ENCODE results near the gene EPB42. TPM values are rescaled to one million over a fixed set of nuclear protein-coding genes. Genes with fewer than 3 reads are reported as not detected.

The EPB42 gene
- total RNA-seq, 1 donor from 2014 or later, result not detected

- no peak for TF ChIP-seq CTCF (IDR thresholded peaks at IDR 0.05)
- Mint-ChIP-seq H3K27me3 (ENCODE audit: low read depth) (peaks cover 51% of the 10 kb centered on the region), H3K4me3 (ENCODE audit: unreplicated experiment) (no peak overlapping the region), H3K27ac (ENCODE audit: unreplicated experiment) (no peak overlapping the region), H3K4me1 (ENCODE audit: low read depth) (no peaks in the 10 kb centered on the region), H3K9me3 (ENCODE audit: low read depth) (no peaks in the 10 kb centered on the region), H3K36me3 (ENCODE audit: low read depth) (no peaks in the 10 kb centered on the region)
- DNase-seq (ENCODE audit: low spot score), result no peak
Measured at GRCh38 chr15:43241100-43241499, 20.3 kb upstream of the EPB42 start.

GRCh38 chr15:43239732-43240491, 19.1 kb upstream of the EPB42 start:
- H3K9me3 Mint-ChIP-seq (ENCODE audit: low read depth), result no peaks in the 10 kb centered on the region
- no peaks in the 10 kb centered on the region for H3K4me1 Mint-ChIP-seq (ENCODE audit: low read depth)
- H3K27me3 Mint-ChIP-seq (ENCODE audit: low read depth), result peaks cover 60% of the 10 kb centered on the region
- no peak for TF ChIP-seq CTCF (IDR thresholded peaks at IDR 0.05)
- DNase-seq (ENCODE audit: low spot score), result no peak
- no peak overlapping the region for H3K27ac Mint-ChIP-seq (ENCODE audit: unreplicated experiment)
- no peak overlapping the region for H3K4me3 Mint-ChIP-seq (ENCODE audit: unreplicated experiment)
- no peaks in the 10 kb centered on the region for H3K36me3 Mint-ChIP-seq (ENCODE audit: low read depth)

GRCh38 chr15:43238671-43239131, 17.9 kb upstream of the EPB42 start:
- TF ChIP-seq CTCF (IDR thresholded peaks at IDR 0.05), result no peak
- no peaks in the 10 kb centered on the region for H3K4me1 Mint-ChIP-seq (ENCODE audit: low read depth)
- no peaks in the 10 kb centered on the region for H3K9me3 Mint-ChIP-seq (ENCODE audit: low read depth)
- DNase-seq (ENCODE audit: low spot score), result no peak
- H3K27me3 Mint-ChIP-seq (ENCODE audit: low read depth), result peaks cover 60% of the 10 kb centered on the region
- no peak overlapping the region for H3K4me3 Mint-ChIP-seq (ENCODE audit: unreplicated experiment)
- no peak overlapping the region for H3K27ac Mint-ChIP-seq (ENCODE audit: unreplicated experiment)
- H3K36me3 Mint-ChIP-seq (ENCODE audit: low read depth), result no peaks in the 10 kb centered on the region

- H3K9me3 Mint-ChIP-seq (ENCODE audit: low read depth), result no peaks in the 10 kb centered on the region
- DNase-seq (ENCODE audit: low spot score), result no peak
- no peak overlapping the region for H3K27ac Mint-ChIP-seq (ENCODE audit: unreplicated experiment)
- no peaks in the 10 kb centered on the region for H3K4me1 Mint-ChIP-seq (ENCODE audit: low read depth)
- no peak for TF ChIP-seq CTCF (IDR thresholded peaks at IDR 0.05)
- no peaks in the 10 kb centered on the region for H3K36me3 Mint-ChIP-seq (ENCODE audit: low read depth)
- H3K27me3 Mint-ChIP-seq (ENCODE audit: low read depth), result peaks cover 60% of the 10 kb centered on the region
- H3K4me3 Mint-ChIP-seq (ENCODE audit: unreplicated experiment), result no peak overlapping the region
Measured at GRCh38 chr15:43237842-43238470, 17.1 kb upstream of the EPB42 start.

DNA sequence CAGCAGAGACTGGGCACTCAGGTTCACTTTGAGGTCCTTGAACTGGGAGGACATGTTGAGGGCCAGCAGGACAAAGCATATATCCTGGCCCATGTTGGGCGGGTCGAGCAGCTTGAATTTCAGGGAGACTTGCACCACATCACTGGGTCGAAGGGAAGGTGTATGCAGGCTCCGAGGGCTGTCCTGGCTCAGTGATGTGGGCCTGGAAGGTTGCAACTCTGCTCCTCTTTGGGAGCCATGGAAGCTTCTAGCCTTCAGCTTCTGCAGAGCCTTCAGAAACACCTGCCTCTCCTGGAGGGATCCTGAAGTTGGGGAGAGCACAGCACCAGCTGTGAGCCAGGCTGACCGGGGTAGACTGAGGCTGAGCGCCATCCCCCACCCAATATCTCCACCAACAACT, 14.7 kb upstream of the EPB42 start:
- H3K36me3 Mint-ChIP-seq (ENCODE audit: low read depth), result no peaks in the 10 kb centered on the region
- no peak for TF ChIP-seq CTCF (IDR thresholded peaks at IDR 0.05)

More for the DNA sequence above, 14.7 kb upstream of the EPB42 start:
- Mint-ChIP-seq H3K4me3 (ENCODE audit: unreplicated experiment) (no peak overlapping the region), H3K27ac (ENCODE audit: unreplicated experiment) (no peak overlapping the region), H3K27me3 (ENCODE audit: low read depth) (peaks cover 61% of the 10 kb centered on the region), H3K4me1 (ENCODE audit: low read depth) (peaks cover 5% of the 10 kb centered on the region), H3K9me3 (ENCODE audit: low read depth) (no peaks in the 10 kb centered on the region)
- no peak for DNase-seq (ENCODE audit: low spot score)
